Thoracic aorta (tissue), 2 donors: ENCODE results near the gene PRKCD. TPM values are rescaled to one million over a fixed set of nuclear protein-coding genes. Genes with fewer than 3 reads are reported as not detected.

ENCODE experiments used
- ATAC-seq: fragments of 150-250 bp; one replicate; pipeline ENCODE4 v1.8.0; 2017; ENCODE audit warnings: low read depth; ENCODE audit not compliant: insufficient number of reproducible peaks, low FRiP score
- DNase-seq: peaks from one replicate; pipeline ENCODE4 v3.0.0-alpha.2; 2020; ENCODE audit warnings: low spot score
- H3K27ac ChIP-seq, 2 donors: fragments of 200-600 bp; sonication (generic); 1 replicate in 1 of 2; 2 replicates in 1 of 2; pipeline ENCODE4 v1.5.1; 2016; ENCODE audit warnings: mild to moderate bottlenecking in 2 of 2, moderate library complexity in 2 of 2
- H3K27me3 ChIP-seq: fragments of 200-600 bp; sonication (generic); replicated peaks from 2 replicates; pipeline ENCODE4 v1.6.0; 2016; ENCODE audit warnings: mild to moderate bottlenecking; ENCODE audit not compliant: insufficient read depth
- H3K36me3 ChIP-seq: fragments of 200-600 bp; sonication (generic); one replicate; pipeline ENCODE4 v1.5.1; 2016
- H3K4me1 ChIP-seq, 2 donors: fragments of 200-600 bp; sonication (generic); 1 replicate in 1 of 2; 2 replicates in 1 of 2; pipeline versions ENCODE4 v1.5.1 to v1.6.0; 2016; ENCODE audit warnings: low read depth in 2 of 2, mild to moderate bottlenecking in 1 of 2; ENCODE audit not compliant: control insufficient read depth in 1 of 2
- H3K4me3 ChIP-seq: fragments of 200-600 bp; sonication (generic); 2 replicates; pipeline ENCODE4 v1.5.1; 2016; ENCODE audit warnings: mild to moderate bottlenecking
- H3K9me3 ChIP-seq: fragments of 200-600 bp; sonication (generic); 2 replicates; pipeline ENCODE4 v1.5.1; 2016
- total RNA-seq, 2 donors: library from RNA; depleted of rRNA; stranded (reverse); fragments of >200 nt; gene quantifications; one replicate each; pipeline versions ENCODE4 v1.1.0 to v1.2.3, GENCODE V29; 2016
- TF ChIP-seq, protein P1 (sequence below): fragments of 200-600 bp; sonication (generic); IDR thresholded peaks from one replicate; pipeline ENCODE4 v1.5.1; 2019; ENCODE audit warnings: antibody characterized with exemption

The PRKCD gene
- total RNA-seq, 2 donors from 2014 or later, result 17.5 to 20.2 TPM

GRCh38 chr3:53200501-53201498, 39.8 kb downstream of the PRKCD start:
- ATAC-seq (no peak), DNase-seq (no peak)
- Histone ChIP-seq H3K9me3 (no peaks in the 10 kb centered on the region), H3K27me3 (no peaks in the 10 kb centered on the region), H3K4me1 (peaks cover 3 to 4% of the 10 kb centered on the region in 2 donors), H3K27ac (no peak overlapping the region), H3K36me3 (no peaks in the 10 kb centered on the region), H3K4me3 (no peak overlapping the region)
- TF ChIP-seq, protein P1, sequence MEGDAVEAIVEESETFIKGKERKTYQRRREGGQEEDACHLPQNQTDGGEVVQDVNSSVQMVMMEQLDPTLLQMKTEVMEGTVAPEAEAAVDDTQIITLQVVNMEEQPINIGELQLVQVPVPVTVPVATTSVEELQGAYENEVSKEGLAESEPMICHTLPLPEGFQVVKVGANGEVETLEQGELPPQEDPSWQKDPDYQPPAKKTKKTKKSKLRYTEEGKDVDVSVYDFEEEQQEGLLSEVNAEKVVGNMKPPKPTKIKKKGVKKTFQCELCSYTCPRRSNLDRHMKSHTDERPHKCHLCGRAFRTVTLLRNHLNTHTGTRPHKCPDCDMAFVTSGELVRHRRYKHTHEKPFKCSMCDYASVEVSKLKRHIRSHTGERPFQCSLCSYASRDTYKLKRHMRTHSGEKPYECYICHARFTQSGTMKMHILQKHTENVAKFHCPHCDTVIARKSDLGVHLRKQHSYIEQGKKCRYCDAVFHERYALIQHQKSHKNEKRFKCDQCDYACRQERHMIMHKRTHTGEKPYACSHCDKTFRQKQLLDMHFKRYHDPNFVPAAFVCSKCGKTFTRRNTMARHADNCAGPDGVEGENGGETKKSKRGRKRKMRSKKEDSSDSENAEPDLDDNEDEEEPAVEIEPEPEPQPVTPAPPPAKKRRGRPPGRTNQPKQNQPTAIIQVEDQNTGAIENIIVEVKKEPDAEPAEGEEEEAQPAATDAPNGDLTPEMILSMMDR, result no peak

DNA sequence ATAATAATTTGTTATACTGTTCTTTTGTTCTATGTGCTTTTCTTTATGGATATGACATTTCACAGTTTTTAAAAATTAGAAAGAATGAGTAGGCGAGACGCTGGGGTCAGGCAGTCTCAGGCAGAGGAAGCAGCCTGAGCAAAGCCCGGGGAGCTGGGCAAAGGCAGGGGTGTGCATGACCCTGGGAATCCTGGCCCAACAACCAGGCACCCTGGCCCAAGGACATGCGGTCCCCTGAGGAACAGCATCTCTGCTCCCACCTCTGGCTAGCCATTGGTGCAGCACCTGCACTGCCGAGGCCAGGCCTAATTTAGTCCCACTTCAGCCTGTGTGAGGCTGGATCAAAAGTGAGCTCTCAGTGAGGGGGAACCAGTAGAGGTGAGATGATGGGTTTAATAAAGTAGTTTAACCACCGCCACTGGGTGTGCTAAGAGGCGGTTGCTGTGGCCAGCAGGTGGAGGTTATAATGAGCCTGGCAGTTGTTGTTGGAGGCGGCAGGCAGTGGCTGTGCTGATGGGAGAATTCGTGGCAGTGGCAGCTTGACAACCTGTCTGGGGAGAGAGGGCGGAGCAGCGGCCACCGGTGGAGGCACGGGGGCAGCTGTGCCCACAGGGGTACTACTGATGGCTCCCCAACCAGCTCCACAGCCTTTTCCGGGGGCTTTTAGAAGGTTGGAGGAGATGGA, 41.5 kb downstream of the PRKCD start:
- Histone ChIP-seq H3K36me3 (no peaks in the 10 kb centered on the region), H3K4me1 (no peaks in the 10 kb centered on the region), H3K4me3 (no peak overlapping the region), H3K9me3 (no peaks in the 10 kb centered on the region), H3K27ac (no peak overlapping the region), H3K27me3 (no peaks in the 10 kb centered on the region)
- TF ChIP-seq, protein P1, result no peak
- DNase-seq (no peak), ATAC-seq (no peak)

DNA sequence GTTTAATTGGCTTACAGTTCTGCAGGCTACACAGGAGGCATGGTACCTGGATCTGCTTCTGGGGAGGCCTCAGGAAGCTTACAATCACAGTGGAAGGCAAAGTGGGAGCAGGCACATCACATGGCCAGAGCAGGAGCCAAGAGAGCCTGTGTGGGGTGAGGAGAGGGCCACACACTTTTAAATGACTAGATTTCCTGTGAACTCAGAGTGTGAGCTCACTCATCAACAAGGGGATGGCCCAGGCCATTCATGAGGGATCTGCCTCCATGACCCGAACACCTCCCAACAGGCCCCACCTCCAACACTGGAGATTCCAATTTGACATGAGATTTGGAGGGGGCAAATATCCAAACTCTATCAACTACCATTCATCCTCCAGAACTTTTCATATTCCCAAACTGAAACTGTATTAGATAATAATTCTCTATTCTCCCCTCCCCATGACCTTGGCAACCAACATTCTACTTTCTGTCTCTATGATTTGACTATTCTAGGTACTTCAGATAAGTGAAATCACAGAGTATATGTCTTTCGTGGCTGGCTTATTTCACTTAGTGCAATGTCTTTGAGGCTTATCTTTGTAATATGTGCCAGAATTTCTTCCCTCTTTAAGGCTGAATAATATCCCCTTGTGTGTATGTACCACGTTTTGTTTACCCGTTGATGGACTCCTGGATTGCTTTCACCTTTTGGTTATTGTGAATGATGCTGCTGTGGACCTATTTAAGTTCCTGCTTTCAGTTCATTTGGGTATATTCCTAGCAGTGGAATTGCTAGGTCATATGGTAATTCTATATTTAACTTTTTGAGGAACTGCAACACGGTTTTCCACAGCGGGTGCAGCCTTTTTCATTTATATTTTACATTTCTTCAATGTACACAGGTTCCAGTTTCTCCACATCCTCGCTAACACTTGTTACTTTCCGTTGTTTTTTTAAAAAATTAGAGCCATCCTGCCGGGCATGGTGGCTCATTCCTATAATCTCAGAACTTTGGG, 51.0 kb downstream of the PRKCD start:
- Histone ChIP-seq H3K27ac (no peak overlapping the region), H3K9me3 (no peaks in the 10 kb centered on the region), H3K4me1 (no peaks in the 10 kb centered on the region), H3K4me3 (no peak overlapping the region), H3K27me3 (no peaks in the 10 kb centered on the region), H3K36me3 (no peaks in the 10 kb centered on the region)
- TF ChIP-seq, protein P1, result no peak
- ATAC-seq, result no peak
- DNase-seq, result no peak

DNA sequence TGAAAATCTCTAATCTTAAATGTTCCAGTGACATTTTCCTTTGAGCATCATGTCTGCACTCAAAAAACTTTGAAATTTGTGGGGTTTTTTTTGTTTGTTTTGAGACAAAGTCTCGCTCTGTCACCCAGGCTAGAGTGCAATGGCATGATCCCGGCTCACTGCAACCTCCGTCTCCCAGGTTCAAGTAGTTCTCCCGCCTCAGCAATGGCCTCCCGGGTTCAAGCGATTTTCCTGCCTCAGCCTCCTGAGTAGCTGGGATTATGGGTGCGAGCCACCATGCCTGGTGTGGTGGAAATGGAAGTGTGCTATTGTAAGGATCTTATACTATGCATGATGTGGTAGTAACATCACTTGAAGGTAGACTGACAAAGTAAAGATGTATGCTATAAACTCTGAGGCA, 52.3 kb downstream of the PRKCD start:
- no peak for DNase-seq
- H3K27me3 ChIP-seq, result no peaks in the 10 kb centered on the region

More for the DNA sequence above, 52.3 kb downstream of the PRKCD start:
- H3K36me3 ChIP-seq, result no peaks in the 10 kb centered on the region
- H3K4me3 ChIP-seq, result no peak overlapping the region
- ATAC-seq, result no peak
- H3K4me1 ChIP-seq, result no peaks in the 10 kb centered on the region
- TF ChIP-seq, protein P1, result no peak
- no peak overlapping the region for H3K27ac ChIP-seq
- H3K9me3 ChIP-seq, result no peaks in the 10 kb centered on the region
